Activated gamma-delta T cell (primary cell): Measurements from ENCODE around the gene RPP14.

Experiments
- DNase-seq: peaks from one replicate; lab custom pipeline; 2025; lab: John Stamatoyannopoulos, UW

RPP14 gene

DNA sequence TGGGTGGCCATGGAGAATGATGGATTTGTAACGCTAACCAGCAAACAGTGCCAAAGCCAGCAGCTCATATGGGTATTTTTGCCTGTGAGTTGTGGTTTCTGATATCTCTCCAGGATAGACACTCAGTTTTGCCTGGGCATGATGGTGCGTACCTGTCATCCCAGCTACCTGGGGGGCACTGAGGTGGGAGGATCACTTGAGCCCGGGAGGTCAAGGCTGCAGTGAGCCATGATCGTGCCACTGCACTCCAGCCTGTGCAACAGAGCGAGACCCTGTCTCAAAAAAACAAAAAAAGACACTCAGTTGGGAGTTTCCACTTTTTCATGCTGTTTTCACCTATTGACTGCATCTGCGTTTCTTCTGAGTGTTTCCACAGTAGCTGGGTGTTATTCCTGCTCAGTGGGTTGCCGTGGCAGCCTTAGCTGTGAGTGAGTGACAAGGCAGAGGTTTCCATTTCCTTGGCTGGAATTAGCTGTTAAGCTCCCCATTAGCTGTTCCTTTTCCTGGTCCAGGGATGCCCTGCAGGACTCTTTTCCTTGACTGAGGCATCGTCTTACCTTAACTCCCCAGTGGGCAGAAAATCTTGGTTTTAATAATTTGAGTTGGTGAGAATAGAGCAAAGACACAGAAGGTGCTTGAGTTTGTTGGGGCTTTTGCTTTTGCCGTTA, 14.2 kb upstream of the RPP14 start:
- DNase-seq = no peak

DNA sequence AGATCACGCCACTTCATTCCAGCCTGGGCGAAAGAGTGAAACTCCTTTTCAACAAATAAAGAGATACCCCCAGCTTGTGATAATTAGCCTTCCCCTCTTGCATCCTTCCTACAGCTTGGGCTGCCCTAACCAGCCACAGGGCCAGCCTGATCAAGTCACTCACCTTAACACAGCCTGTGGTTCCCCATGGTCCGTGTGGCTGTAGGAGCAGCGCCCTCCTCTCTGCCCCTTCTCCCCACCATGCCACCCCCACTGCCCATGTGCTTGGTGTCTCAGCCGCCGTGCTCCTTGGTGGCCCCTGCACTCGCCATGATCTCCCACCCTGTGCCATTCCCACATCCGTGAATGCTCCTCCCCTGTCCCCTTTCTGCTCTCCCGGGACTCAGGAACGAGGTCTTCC, 13.2 kb upstream of the RPP14 start:
- no peak for DNase-seq

DNA sequence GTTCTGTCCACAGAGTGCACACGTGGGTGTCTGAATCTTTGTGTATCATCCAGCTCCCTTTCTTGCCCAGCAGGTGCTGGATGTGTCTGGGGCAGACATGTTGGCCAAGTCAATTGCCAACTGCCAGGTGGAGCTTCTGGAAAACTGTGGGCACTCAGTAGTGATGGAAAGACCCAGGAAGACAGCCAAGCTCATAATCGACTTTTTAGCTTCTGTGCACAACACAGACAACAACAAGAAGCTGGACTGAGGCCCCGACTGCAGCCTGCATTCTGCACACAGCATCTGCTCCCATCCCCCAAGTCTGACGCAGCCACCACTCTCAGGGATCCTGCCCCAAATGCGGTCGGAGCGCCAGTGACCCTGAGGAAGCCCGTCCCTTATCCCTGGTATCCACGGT, 12.5 kb upstream of the RPP14 start:
- no peak for DNase-seq

DNA sequence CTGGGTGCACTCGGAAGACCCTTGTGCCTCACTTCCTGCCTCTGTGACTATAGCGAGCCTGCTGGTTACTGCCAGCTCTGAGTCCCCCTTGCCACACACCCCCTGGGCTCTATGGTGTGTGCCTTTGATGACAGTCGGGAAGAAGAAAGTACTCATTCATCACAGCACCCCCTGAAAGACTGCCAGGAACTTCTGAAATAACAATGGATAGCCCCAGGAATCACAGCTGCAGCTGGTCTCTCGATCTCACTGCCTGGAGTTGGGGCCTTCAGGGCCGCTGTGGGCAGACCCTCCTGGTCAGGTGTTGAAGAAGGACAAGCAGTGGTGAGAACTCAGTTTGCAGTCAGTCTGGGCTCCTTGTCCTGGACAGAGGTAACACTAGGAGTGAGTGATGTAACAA, 9.8 kb upstream of the RPP14 start:
- no peak for DNase-seq

DNA sequence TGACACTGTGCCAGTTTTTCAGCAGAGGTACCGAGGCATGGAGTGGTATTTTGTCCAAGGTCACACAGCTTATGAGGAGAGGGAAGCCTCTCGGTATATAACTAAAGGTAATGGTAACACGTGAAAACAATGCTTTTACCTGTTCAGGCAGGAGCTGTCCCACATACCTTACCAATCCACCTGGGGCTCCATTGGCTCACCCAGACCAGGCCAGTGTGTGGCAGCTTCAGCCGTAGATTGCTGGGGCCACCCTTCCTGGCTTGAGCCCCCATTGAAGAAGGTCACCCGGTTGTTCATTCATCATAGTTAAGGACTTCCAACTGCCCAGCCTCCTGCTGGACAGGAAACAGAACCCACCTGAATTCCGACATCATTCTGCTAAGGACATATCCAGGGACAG, 9.2 kb upstream of the RPP14 start:
- no peak for DNase-seq

DNA sequence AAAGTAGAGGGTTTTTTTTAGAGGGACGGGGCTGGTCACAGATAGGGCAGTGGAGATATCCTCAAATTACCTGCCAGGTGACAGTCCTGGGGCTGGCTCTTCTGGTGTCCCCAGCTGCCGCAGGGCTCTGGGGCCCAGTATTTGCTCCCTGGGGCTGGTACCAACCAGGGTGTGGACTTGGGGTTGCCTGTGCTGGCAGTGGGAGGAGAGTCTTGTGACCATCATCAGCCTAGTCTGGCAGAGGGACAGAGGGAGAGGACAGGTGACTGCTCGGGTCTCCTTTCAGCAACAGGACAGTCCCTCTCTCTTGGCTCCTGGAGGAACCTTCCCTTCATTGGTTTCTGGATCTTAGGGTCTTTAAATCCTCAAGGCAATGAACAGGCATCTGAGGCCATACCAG, 7.9 kb upstream of the RPP14 start:
- DNase-seq = no peak

DNA sequence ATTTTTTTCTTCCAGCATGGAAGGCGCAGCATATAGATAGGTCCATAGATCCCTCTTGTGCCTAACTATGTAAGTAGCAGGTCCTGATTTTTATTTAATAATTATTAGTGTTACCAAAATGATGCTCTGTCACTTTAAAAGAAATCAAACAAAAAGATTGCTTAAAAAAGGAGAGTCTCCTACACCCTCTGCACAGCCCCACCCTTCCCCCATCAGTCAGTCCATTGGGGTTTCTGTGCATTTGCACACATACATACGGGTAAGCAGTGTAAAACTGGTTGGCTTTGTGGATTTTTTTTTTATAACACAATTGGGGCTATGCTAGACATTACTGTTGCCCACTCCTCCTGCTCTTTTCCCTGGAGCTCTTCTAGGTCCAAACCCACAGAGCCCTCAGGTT, 7.0 kb upstream of the RPP14 start:
- no peak for DNase-seq

DNA sequence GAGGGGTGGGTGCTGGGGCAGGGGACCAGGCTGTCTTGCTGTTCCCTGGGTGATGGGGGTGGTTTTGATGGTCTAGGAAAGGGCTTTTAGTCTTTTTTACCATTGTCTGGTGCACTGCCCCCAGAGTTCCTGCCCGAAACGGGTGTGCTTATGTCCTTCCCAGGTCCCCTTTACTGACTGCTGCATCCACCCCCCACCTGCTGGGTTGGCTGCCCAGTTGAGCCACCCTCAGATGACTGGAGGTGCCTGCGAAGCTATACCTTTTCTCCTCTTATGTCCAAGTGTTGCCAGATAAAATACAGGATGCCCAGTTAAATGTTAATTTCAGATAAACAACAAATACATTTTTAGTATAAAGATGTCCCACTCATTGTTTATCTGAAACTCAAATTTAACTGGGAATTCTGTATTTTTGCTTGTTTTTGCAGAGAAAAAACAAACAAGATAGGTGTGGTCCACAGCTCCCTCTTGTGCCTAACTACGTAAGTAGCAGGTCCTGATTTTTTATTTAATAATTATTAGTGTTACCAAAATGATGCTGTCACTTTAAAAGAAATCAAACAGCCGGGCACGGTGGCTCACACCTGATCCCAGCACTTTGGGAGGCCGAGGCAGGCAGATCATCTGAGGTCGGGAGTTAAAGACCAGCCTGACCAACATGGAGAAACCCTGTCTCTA, 6.1 kb upstream of the RPP14 start:
- DNase-seq = no peak

DNA sequence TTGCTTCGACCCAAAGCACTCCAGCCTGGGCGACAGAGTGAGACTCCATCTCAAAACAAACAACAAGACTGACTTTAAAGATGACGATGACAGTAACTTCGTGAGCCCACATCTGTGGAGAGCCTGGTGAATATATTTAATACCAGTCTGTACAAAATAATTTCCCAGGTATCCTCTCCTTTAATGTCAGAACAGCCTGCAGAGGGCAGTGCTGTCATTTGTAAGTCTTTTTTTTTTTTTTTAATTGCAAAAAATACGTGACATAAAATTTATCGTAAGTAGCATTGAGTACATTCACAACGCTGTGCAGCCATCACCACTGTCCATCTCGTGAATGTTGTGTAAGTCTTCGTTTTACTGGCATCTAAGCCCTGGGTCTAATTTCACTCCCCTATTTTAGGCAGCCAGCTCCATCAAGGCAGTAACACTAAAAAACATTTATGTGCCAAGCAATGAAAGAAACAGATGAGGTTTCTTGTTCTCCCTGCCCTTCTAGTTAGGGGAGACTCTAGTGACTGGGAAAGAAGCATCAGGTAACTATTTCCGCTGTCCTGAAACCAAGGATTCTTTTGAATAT, 1.7 kb downstream of the RPP14 start:
- DNase-seq = no peak

DNA sequence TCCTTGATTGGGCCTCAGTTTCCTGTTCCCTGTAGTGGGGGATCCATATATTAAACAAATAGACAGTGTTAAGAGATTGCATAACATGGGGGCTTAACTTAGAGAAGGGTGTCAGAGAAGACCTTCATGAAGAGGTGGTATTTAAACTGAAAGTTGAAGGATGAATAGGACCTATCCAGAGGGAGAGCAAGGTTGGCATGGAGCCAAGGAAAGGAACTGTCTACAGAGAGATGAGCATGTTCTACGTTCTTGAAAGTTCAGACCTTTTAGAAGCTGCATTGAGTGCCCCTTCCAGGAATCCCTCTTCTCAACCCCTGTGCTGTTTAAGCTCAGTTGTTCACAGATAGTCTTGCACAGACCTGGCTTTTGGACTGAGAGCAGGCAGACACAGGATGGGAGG, 2.7 kb downstream of the RPP14 start:
- DNase-seq = no peak

DNA sequence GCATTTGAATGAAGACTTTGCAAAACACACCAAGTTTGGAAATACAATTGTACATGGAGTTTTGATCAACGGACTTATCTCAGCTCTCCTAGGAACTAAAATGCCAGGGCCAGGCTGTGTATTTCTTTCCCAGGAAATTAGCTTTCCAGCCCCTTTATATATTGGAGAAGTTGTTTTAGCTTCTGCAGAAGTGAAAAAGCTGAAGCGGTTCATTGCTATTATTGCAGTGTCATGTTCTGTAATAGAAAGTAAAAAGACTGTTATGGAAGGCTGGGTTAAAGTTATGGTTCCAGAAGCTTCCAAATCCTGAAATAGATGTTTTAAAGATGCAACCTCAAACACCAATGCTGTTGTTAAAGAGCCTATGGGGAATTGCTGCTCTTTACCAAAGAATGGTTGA, 11.8 kb downstream of the RPP14 start:
- no peak for DNase-seq

DNA sequence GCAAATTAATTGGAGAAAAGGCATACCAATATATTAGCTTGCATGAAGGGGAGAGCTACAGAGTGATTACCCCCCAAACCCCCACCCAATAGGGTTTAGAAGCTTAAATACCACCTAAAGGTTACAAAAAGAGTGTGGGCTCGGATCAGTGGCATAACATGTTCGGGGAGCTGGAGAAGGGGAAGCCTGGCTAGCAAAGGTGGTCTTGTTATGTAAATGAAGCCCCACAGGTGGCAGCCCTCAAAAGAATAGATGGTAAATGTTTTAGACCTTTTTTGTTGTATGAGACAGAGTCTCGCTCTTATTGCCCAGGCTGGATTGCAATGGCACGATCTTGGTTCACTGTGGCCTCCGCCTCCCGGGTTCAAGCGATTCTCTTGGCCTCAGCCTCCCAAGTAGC, 15.7 kb downstream of the RPP14 start:
- no peak for DNase-seq

DNA sequence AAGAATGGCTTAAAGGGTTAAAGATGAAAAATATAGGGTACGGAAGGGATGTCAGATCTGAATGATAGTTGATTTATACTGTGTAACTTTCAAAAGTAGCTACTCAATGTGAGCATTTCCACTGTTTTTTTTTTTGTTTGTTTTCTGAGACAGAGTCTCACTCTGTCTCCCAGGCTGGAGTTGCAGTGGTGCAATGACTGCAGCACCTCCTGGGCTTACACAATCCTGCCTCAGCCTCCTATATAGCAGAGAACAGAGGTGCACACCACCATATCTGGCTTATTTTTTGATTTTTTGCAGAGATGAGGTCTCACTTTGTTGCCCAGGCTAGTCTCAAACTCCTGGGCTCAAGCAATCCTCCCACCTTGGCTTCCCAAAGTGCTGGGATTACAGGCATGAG, 16.7 kb downstream of the RPP14 start:
- DNase-seq = no peak

DNA sequence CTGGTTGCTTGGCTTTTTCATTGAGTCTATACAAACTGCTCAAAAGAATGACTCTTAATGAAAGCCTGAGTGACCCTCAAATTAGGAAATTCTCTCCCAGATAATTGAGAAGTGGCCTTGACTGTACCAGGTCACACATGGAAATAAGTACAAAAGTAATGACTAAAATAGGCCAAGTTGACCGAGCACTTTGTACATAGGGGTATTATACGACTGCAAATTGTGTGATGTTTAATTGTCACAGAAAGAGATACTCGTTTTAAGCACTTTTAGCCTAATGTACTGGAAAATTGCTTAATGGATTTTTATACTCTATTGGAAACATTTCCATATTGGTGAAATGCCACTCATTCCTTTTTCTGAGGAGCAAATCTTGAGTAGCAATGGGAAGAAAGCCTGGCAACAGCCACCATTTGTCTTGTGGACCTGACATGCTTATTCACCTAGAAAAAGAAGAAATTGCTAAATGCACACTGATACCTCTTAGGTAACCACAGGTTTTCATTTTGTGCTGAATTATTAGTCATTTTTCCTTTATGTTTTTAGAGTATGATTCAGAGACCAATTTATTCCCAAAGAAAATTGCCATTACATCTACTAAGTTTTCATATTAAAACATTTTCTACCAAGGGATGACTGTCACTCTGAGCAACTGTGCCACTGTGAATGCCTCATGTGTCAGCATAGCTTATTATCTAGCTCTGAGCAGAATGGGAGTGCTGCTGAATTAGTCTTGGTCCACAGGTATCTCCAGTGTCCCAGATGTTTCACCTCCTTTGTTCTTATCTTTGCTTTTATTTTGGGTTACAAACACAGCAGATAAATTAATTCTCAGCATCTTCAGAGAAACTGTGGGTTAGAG, 17.7 kb downstream of the RPP14 start:
- no peak for DNase-seq

DNA sequence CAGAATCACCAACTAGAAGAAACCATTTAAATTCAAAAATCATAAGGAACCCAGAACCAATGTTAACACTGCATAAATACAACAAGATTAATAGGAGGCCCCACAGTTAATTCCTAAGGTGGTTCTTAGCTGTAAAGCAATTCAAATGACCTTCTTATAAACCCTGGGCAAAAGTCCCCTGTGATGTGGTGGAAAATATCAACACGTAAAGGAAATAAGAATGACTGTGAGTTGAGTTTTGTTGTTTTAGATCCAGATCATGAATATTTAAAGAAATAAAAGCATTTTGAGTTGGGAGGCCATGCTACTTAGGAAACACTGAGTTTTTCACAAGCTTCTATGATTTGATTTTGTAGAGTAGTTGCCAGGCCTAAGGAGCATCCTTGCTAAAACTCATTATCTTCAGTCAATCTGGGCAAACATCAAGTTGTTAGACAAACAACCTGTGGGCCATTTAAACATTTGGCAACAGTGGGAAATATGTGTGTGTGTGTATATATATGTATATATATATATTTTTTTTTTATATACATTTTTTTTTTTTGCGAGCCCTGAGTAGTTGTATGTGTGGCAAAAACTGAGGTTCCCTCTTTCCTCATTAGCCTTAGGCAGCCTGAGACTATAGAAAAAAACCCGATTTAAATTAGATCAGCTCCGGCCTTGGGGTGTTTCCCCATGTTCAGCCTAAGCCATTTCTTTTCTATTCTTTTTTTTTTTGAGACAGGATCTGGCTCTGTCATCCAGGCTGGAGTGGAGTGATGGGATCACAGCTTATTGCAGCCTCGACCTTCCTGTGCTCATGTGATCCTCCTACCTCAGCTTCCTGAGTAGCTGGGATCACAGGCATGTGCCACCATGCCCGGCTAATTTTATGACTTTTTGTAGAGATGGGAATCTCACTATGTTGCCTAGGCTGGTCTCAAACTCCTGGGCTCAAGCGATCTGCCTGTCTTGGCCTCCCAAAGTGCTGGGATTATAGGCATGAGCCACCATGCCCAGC, 18.6 kb downstream of the RPP14 start:
- DNase-seq = no peak

DNA sequence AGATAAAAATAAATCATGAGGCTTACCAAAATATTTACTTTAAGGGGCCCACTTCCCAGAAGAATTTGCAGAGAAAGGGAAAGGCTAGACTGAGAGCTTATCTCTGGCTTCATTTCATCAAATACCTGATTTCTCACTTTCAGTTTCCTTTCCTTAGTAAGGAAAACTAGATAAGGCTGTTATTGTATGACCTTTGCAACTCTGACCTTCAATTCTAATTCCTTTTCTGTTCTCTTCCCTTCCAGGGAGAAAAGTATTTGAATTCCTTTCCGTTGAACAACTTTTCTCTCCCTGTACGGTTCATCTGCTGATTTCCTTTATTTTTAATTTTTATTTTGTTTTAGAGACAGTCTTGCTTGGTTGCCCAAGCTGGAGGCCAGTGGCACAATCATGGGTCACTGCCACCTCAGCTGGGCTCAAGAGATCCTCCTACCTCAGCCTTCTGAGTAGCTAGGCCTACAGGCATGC, 19.5 kb downstream of the RPP14 start:
- no peak for DNase-seq

DNA sequence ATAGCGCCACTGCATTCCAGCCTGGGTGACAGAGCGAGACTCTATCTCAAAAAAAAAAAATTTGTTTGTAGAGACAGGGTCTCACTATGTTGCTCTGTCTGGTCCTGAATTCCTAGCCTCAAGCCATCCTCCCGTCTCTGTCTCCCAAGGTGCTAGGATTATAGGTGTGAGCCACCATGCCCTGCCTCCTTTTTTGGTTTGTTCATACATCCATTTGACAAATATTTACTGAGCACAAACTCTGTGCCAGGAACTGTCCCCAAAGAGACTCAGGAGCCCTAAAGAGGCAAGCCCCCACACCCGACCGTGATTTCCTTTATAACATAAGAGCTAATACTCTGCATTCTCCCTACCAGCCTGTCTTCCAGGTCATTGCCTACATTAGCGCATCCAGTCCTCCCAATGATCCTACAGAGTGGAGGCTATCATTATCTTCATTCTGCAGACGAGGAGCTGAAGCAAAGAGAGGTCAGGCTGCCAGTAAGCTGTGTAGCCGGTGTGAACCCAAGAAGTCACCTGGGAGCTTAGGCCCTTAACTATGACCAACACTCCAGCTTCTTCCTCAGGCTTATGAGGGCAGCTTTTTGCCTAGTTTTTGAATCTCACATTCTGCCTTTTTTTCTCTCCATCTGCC, 20.3 kb downstream of the RPP14 start:
- no peak for DNase-seq

DNA sequence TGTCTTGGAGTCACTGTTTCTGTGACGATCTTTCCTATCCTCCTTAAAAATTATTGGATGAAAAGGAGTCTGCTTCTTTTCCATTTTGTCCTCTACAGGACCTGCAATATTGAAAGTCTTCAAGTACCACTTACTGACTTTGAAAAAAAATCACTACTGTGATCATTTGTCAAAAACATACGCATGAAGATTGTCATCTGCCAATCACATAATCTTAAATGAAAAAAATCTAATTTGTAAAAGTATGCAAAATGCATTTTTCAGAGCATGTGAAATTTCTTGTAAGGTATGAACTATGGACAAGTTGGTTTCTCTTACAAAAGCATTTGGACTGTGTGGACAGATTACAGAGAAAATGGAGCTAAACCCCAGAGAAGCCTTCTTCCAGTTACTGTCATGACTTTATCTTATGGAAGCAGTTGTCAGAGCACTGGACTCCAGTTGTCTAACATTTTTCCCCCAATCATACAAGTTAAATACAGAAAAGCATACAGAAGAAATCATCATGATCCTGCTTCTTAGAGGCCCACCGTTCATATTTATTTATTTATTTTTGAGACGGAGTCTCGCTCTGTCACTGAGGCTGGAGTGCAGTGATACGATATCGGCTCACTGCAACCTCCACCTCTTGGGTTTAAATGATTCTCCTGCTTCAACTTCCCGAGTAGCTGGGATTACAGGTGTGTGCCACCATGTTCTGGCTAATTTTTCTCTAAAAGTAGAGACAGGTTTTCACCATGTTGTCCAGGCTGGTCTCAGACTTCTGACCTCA, 23.3 kb downstream of the RPP14 start:
- no peak for DNase-seq

DNA sequence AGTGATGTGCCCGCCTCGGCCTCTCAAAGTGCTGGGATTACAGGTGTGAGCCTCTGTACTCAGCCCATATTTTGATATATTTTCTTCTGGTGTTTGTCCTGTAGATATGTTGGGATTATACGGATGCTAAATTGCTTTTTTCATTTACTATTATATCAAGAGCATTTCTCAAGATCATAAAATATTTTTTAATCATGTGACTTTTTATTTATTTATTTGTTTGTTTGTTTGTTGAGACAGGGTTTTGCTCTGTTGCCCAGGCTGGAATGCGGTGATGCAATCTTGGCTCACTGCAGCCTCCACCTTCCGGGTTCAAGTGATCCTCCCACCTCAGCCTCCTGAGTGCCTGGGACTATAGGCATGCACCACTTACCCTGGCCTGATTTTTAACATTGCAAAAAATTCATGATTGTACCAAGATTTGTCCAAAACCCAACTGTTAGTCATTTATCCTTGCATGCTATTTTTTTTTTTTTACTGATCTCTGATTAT, 23.9 kb downstream of the RPP14 start:
- DNase-seq = no peak

DNA sequence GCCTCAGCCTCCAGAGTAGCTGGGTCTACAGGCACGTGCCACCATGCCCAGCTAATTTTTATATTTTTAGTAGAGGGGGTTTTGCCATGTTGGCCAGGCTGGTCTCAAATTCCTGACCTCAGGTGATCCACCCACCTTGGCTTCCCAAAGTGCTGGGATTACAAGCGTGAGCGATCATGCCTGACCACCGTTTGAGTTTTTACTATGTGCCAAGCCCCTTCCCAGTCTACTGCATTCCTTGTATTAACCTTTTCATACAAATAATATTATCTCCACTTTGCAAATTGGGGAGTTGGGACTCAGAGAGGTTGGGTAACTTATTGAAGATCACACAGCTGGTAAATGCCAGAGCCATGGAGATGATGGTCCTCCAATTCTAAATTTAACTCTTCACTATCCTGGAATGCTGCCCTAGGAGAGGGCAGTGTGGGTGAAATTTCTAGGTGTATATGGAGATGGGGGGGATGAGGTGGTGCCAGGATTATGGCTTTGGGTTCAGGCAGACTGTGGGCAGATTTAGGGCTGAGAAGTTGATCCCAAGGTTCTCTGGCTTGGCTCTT, 25.6 kb downstream of the RPP14 start:
- no peak for DNase-seq
